HG02981 (cell line): ENCODE results near the gene ADAP1.

ENCODE experiments used
- ATAC-seq: cut with Tn5 transposase; IDR thresholded peaks from one replicate; pipeline ENCODE4 v1.9.1; 2021; ENCODE audit warnings: mild to moderate bottlenecking, moderate library complexity; ENCODE audit not compliant: unreplicated experiment

The ADAP1 gene

DNA sequence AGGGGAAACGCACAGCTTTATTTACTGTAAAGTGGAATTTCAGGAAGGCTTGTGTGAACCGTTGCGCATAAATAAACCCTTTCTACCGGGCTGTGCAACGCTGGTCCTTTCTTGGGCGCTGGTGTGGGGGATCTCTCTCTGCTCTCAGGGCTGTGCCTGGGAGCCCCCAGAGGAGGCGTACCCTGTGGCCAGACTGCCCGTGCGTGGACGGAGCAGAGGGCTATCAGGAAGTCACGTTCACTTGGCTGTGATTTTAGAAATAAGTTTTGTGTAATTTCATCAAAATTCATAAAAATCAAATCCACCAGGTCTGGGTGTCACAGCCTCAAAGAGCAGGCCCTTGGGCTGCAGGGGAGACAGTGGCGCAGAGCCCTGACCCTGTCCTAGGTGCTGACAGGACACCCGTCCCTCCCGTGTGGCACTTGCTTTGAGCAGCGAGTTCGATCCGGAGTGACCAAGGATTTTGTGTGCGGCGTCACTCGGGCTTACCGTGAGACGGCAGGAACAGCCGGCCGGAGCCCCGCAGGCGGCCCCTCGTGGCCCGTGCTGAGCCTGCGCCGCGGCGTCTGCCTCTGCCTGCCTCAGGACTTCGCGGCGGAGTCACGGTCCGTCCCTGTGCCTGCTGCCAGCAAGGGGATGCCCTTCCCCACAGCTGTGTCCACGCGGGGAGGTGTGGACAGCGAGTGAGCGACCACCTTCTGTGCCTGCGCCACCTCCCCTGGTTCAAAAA lies 58.0 kb downstream of the ADAP1 start:
- no peak for ATAC-seq

DNA sequence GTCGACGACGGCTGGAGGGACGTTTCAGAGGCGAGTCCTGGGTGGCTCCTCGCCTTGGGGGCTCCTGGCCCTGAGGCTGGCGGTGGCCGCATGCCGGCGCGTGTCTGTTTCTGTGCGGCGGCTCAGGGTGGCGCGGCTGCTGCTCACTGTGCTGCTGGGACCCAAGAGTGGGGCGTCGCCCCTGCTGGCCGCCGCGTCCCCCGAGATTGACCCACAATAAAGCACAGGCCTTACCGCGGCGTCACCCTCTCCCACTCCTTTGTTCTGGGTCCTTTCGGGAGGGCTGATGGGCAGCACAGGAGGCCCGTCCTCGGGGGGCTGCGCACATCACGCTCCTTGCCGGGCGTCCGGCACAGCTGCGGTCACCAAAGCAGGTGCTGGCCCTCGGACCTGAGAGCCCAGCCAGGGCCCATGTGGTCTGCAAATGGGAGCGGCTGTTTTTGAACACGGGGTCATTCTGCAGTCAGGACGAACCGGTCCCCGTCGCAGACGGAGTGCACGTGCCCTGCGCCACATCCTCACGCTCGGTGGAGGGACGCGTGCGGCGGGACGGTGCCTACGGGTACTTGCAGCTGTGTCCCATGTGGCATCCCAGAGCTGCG lies 58.9 kb downstream of the ADAP1 start:
- no peak for ATAC-seq

DNA sequence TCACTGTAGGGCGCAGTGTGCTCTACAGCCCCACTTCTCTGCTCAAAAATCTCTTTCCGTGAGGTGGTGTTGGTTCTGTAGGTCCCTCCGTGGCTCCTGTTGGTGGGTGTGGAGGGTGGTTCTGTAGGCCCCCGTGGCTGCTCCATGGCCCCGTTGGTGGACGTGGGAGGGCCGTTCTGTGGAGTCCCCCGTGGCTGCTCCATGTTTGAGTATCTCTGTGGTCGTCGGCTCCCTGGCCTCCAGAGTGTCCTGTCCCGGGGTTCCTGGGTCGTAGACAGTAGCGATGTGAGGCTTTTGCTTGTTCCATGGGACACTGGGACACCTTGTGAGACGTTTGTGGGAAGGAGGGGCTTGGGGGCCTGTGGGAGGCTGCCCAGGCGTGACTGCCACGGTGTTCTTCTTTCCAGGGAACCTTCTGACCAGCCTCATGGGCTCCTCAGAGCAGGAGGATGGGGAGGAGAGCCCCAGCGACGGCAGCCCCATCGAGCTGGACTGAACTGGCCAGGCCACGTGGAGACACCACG lies 59.5 kb downstream of the ADAP1 start:
- ATAC-seq: no peak

DNA sequence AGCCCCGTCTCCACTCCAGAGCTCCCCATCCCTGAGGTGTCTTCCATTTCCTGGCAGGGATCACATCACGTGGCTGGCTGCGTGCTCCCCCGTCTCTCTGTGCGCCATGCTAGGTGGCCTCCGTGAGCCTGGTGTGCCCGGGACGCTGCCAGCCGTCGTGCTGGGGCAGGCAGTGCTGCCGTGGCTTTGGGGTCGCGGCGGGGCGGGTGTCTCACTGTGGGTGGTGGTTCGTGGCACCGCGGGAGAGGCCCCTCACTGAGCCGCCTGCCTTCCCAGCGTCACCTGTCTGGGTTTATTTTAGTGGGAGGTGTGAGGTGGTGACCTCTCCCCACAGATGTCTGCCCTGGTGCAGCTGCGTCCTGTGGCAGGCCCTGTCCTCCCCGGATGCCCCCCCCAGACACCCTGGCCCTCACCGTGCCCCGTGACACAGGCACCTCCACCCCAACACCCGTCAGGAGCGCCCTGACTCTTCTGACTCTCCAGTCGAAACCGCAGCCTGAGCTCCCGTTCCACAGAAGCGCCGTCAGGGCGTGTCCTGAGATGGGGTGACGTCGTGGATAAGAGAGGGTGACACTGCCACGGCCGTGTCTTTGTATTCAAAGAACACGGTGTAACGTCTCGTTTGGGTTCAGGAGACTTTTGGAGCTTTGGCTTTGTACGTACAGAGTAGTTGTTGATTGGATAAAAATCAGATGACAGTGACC lies 60.2 kb downstream of the ADAP1 start:
- no peak for ATAC-seq

DNA sequence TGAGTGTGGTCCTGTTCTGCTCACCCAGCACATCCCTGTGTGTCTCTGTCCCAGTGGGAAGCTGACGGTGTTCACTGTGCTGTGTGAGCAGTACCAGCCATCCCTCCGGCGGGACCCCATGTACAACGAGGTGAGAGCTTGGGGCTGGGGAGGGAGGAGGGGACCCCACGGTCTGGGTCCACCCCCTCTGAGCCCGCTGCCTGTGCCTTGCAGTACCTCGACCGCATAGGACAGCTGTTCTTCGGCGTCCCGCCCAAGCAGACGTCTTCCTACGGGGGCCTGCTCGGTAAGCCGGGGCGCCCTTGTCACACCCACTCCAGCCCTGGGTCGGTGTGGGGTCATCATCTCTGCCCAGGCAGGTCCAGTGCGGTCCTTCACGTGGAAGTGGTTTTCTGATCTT lies 60.8 kb downstream of the ADAP1 start:
- ATAC-seq: no peak

DNA sequence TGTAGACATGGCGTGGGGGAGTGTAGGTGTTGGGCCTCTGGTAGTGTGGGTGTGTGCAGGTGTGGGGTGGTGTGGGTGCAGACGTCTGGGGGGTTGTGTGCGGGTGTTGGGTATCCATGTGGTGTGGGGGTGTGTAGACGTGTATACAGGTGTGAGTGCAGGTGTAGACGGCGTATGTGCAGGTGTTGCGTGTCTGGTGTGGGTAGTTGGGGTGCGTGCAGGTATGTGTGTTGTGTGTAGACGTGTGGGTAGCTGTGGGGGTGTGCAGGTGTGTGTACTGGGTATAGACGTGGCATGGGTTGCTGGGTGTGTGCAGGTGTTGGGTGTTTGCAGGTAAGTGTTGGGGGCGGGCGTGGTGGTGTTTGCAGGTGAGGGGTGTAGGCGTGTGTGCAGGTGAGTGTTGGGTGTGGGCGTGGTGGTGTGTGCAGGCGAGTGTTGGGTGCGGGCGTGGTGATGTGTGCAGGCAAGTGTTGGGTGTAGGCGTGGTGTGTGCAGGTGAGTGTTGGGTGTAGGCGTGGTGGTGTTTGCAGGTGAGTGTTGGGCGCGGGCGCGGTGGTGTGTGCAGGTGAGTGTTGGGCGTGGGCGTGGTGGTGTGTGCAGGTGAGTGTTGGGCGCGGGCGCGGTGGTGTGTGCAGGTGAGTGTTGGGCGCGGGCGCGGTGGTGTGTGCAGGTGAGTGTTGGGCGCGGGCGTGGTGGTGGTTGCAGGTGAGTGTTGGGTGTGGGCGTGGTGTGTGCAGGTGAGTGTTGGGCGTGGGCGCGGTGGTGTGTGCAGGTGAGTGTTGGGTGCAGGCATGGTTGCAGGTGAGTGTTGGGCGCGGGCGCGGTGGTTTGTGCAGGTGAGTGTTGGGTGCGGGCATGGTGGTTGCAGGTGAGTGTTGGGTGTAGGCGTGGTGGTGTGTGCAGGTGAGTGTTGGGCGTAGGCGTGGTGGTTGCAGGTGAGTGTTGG lies 61.6 kb downstream of the ADAP1 start:
- no peak for ATAC-seq

DNA sequence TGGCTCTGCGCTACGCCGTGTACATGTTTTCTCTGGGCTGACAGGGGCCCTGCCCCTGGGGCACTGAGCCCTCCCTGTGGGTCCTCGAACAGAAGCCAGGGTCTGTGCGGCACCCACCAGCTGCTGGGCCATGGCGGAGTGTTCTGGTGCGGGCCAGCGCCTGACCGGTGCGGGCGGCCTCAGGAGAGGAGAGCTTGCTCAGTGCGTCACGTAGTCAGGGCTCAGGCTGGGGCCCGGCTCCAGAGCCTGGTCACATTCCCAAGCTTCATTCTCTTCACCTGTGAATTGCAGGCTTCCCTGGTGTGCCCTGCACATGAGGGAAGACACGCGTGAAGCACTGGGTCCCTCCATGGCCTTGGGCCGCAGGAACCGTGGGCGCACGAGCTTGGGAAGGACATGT lies 62.7 kb downstream of the ADAP1 start:
- no peak for ATAC-seq

DNA sequence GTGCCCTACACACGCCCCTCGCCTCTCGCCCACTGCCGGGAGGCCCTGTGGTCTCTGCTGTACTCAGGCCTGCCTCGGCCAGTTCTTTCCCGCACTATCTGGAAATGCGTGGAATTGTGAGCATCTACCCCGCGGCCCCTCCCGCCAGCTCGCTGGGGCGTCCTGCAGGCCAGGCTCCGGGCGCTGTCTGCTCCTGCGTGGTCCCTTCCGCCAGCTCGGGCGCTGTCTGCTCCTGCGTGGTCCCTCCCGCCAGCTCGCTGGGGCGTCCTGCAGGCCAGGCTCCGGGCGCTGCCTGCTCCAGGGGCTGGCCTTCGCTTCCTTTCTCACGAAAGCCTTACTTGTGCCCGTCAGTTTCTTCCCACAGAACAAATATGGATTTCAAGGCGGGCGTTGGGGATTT lies 63.2 kb downstream of the ADAP1 start:
- ATAC-seq: no peak

DNA sequence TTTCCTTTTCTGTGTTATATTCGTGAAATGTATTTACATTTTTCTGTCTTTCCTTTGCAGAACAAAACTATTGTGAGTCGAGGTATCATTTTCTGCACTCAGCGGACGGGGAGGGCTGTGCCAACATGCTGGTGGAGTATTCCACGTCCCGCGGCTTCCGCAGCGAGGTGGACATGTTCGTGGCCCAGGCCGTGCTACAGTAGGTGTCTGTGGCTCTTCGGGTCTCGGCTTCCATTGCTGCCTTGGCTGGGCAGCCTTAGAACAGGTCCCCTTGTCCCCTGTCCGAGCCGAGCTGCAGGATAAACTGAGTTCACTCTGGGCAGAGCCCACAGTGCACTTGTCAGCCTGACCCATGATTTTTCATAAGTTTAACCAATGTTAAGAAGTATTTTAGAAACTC lies 63.6 kb downstream of the ADAP1 start:
- ATAC-seq: no peak

DNA sequence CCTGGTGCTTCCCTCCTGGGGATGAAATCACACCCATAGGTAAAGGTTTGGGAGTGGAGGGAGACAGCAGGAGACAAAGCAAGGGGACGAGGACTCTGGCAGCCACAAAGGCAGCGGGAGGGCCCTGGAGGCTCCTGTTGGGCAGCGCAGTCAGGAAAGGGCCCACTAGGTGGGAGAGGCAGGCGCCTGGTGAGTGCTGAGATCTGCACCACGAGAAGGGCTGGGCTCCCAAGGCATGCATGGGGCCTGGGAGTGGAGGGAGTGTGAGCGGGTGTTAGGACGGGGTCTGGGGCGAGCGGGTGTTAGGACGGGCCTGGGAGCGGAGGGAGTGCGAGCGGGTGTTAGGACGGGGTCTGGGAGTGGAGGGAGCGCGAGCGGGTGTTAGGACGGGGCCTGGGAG lies 65.1 kb downstream of the ADAP1 start:
- ATAC-seq: no peak

DNA sequence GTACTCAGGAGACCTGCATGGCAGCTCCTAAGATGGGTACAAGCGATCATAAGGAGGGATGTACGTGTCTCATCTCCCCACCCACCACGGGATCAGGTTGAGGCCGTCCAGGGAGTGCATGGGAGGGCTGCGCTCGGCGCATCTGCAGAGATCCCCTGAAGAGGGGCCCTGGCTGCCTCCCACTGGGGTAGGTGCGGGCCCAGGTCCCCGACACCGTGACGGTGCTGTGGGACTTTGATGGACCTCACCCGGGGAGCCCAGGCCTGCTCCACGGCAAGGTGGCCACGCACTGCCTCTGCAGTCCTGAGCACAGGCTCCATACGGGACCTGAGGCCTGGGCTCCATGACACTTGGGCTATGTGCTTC lies 65.5 kb downstream of the ADAP1 start:
- no peak for ATAC-seq

DNA sequence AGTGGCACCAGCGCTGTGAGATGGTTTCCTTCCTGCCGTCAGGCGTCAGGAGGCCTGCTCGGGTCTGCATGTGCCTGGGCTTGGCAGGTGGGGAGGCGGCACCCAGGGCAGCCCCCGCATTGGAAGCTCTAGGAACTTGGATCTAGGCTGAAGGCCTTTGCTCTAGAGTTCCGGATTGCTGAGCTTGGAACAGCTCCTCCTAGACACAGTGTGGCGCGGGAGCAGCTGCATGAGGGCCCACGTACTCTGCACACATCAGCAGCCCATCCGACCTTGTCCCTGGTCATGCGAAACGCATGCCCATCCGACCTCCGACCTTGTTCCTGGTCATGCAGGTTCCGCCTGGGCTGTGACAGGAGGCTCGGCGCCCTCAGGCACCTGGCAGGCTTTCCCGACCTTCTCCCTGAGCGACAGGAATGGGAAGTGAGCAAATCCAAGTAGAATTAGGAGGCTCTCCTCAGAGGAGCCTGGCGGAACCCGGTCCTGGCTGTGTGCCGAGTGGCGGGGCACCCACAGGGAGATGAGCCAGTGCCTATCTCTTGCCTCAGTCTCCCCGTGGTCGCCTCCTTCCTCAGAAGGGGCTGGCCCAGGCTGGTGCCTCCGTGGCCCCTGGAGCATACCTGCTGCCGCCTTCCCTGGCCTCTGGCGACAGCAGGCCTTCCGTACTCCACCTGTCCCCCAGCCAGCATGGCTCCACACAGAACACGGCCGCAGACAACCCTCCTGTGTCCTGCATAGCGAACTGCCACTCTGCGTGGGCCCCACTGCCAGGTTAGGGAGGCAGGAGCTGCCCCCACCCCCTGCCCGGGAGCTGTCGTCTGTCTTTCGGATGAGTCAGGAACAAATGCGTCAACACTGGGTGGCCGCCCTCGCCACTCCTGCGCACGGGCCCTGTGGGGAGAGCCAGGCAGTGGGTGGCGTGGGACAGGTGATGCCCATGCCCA lies 66.1 kb downstream of the ADAP1 start:
- ATAC-seq: no peak

DNA sequence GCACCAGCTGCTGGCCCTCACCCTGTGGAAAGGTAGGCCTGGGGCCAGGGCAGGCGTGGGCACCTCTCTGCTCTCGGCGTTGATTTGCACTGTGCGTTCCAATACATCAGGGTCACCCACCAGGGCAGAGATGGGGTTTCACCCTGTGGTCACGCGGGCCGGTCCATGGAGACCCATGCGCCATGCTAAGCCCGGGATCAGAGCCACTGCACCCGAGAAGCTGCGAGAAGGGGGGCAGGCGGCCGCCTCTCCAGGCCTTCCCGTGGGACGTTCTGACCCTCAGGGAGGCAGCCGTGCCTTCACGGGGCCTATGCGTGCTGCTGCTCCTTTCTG lies 67.0 kb downstream of the ADAP1 start:
- ATAC-seq: no peak

DNA sequence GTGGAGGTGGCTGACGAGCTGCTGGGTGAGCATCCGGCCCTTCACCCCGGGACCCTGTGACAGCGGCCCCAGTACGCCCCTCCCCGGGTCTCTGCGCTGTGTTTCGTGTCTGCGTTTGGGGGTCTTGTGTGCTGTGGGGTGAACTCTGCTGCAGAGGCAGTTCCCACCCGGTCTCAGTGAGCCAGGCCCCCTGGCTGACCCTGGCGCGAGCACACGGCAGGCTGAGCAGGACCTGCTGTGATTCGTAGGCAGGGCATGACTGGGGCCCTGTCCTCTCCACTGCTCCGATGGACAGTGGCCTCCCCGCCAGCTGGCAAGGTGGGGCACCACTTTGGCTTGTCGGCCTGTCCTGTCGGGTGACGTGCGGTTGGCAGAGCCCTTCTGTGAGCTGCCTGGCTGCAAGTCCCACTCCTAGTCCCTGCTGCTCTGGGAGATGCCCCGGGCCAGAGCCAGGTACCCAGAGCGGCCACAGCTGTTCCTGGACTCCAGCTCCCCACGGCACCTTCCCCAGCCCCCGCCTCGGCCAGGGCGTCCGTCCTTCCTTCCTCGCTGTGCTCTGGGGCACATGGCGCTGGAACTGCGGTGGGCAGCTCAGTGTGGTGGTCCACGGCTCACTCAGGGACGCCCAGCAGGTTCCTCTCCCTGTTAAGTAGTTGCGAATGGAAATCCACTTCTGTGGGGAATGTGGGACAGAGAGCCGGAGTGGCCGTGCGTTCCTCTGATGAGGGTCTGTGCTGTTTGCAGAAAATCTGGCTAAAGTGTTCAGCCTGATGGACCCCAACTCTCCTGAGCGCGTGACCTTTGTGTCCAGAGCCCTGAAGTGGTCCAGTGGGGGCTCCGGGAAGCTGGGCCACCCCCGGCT lies 67.6 kb downstream of the ADAP1 start:
- no peak for ATAC-seq

DNA sequence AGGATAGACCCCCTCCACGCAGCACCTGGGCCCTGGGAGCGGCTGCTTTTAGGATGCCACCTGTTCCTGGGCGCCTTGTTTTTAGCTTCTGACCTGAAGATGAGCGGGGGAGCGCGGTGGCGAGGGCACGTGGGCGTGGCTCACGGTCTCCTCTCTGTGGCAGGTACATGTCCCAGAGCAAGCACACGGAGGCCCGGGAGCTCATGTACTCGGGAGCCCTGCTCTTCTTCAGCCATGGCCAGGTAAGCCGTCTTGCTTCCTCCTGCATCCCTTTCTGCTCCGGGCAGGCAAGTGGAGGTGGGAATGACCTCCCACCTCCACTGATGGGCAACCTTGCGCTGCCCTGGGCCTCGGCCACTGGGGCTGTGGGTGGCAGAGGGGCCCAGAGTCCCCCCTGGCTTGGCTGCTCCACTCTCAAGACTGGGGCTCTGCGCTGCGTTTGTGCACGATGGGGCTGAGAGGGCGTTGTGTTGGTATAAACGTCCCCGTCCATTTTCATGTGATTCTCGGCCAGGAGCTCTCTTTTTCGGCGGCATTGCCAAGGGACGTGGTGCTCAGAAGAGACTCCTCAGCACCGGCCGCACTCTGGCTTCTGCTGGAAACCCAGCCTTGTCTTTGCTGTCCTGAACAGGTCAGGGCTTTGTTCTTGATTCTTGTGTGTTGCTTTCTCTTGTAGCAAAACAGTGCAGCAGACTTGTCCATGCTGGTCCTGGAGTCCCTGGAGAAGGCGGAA lies 68.4 kb downstream of the ADAP1 start:
- ATAC-seq: no peak

DNA sequence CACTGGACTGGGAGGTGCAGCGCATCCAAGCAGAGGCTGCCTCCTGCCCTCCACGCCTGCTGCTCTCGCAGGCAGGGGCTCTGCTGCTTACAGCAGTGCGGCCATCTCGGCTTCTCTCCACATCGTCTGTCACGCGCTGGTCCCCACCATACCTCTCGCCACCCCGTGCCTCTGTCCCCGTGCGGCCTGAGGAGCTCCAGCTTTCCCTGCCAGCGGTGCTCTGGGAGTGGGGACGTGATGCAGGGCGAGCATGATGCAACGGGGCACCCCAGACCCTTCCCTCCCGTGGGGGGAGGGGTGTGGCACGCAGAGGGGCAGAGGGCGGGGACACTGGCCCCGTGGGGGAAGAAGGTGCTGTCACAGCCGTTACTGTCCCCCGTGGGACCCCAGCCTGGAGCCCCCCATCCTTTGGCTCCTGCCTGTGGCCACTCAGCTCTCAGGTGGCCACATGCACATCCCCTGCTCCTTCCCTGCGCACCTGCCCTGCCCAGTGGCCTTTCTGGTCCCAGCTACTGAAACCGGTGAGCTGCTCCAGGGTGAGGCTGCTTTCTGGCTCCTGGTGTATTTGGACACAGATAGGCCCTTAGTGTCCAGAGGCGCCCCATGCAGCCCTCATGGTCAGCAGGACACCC lies 69.1 kb downstream of the ADAP1 start:
- no peak for ATAC-seq

DNA sequence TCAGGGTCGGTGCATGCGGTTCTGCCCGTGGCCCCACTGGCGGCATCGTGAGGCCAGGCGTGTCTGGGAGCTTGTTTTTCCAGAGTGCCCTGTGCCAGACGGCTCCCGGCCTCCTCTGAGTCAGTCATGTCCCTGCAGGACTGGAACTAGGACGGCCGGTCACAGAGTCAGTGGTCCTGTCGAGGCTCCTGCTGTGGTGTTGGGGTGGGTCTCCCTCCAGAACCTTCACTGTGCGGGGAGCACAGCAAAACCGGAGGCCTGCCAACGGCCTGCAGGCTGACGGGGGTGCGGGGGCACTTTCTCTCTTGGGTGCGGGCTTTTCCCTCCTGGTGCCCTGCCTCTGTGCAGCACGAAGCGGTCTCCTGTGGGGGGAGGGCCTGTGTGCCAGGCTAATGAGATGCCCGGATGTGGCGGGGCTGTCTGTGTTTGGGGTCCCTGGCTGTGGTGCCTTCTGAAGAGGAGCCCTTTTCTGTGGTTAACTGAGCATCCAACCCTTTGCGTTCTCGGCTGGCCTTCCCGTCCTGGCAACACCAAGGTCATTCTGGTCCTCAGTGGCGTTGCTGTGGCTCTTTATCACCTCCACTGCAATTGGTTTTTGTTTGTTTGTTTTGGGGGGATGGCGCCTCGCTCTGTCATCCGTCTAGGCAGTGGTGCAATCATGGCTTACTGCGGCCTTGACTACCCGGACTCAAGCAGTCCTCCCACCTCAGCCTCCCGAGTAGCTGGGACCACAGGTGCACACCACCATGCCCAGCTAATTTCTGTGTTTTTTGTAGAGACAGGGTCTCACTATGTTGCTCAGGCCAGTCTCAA lies 70.1 kb downstream of the ADAP1 start:
- no peak for ATAC-seq
